PC-9 (cell line): ENCODE data around the gene B3GNT3.

Experiments
- EZH2 ChIP-seq: fragments of 200-600 bp; sonication (generic); IDR thresholded peaks from 2 replicates; pipeline ENCODE4 v1.8.0; 2017; ENCODE audit warnings: antibody characterized with exemption, low read depth
- TF ChIP-seq, protein P1 (sequence below): fragments of 200-600 bp; sonication (generic); conservative IDR thresholded peaks from 2 replicates; pipeline ENCODE4 v1.6.1; 2017; ENCODE audit warnings: mixed run types, antibody characterized with exemption, mild to moderate bottlenecking, moderate library complexity

DNA sequence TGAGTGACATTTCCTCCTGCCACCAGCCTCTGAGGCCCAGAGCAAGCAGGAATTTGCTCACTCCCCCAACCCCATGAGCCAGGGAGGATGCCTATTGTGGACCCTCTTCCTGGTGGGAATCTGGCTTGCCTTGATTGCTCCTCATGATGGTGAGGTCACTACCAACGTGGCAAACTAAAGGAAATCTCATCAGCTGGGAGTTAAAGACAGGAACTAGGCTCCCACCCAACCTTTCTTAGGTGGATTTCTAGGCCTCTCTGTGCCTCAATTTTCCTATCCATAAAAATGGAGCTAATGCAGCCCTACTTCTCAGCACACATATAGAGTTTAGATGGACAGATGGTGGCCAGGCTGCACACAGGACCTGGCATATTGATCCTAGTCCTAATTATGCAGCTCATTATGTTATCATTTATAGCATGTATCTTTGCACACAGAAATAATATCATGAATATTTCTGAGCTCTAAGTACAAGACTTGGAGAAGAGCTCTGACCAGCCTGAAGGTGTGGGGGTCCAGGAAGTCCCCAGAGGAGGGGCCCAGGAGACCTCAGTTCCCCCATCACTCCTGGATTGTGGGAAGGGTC lies 2.0 kb downstream of the B3GNT3 start:
- TF ChIP-seq, protein P1, sequence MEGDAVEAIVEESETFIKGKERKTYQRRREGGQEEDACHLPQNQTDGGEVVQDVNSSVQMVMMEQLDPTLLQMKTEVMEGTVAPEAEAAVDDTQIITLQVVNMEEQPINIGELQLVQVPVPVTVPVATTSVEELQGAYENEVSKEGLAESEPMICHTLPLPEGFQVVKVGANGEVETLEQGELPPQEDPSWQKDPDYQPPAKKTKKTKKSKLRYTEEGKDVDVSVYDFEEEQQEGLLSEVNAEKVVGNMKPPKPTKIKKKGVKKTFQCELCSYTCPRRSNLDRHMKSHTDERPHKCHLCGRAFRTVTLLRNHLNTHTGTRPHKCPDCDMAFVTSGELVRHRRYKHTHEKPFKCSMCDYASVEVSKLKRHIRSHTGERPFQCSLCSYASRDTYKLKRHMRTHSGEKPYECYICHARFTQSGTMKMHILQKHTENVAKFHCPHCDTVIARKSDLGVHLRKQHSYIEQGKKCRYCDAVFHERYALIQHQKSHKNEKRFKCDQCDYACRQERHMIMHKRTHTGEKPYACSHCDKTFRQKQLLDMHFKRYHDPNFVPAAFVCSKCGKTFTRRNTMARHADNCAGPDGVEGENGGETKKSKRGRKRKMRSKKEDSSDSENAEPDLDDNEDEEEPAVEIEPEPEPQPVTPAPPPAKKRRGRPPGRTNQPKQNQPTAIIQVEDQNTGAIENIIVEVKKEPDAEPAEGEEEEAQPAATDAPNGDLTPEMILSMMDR, result no peak
- TF ChIP-seq EZH2, result no peak
